Neural cell (in vitro differentiated cells): ENCODE measurements around the gene PRICKLE2. TPM values are rescaled to one million over a fixed set of nuclear protein-coding genes. Genes with fewer than 3 reads are reported as not detected.

ENCODE experiments used
- H2AFZ ChIP-seq: fragments of 200-600, 300-800 bp; sonication (generic), shearing (Covaris generic); 2 replicates; pipeline ENCODE4 v1.6.0; 2014; ENCODE audit warnings: low read depth, mild to moderate bottlenecking, antibody characterized with exemption, low read length, moderate library complexity
- H3F3A ChIP-seq: fragments of 200-600 bp; shearing (Covaris generic); 2 replicates; pipeline ENCODE4 v1.6.1; 2016; ENCODE audit warnings: mild to moderate bottlenecking, moderate library complexity, mixed read lengths, antibody characterized with exemption, low read length; ENCODE audit not compliant: insufficient read depth, poor library complexity, severe bottlenecking
- H3K27ac ChIP-seq: fragments of 200-600, 300-800 bp; sonication (generic), shearing (Covaris generic); 2 replicates; pipeline ENCODE4 v1.5.1; 2014; ENCODE audit warnings: mild to moderate bottlenecking, low read length, moderate library complexity
- H3K27me3 ChIP-seq: fragments of 300-800, 200-600 bp; sonication (generic), shearing (Covaris generic); 2 replicates; pipeline ENCODE4 v1.6.0; 2014; ENCODE audit warnings: mild to moderate bottlenecking, low read depth, low read length, moderate library complexity; ENCODE audit not compliant: insufficient read depth
- H3K36me3 ChIP-seq: fragments of 300-800, 200-600 bp; sonication (generic), shearing (Covaris generic); 2 replicates; pipeline ENCODE4 v1.5.1; 2014; ENCODE audit warnings: mild to moderate bottlenecking, antibody characterized with exemption, low read length, moderate library complexity; ENCODE audit not compliant: insufficient read depth
- H3K4me2 ChIP-seq: fragments of 300-800, 200-600 bp; sonication (generic), shearing (Covaris generic); 2 replicates; pipeline ENCODE4 v1.6.0; 2014; ENCODE audit warnings: mild to moderate bottlenecking, low read length
- H3K4me3 ChIP-seq: fragments of 300-800, 200-600 bp; sonication (generic), shearing (Covaris generic); 2 replicates; pipeline ENCODE4 v1.5.1; 2014; ENCODE audit warnings: mild to moderate bottlenecking, low read length, moderate library complexity
- H3K79me2 ChIP-seq: fragments of 200-600 bp; shearing (Covaris generic); replicated peaks from 2 replicates; pipeline ENCODE4 v1.6.0; 2014; ENCODE audit warnings: mild to moderate bottlenecking, low read length, moderate library complexity; ENCODE audit not compliant: insufficient read depth
- H3K9ac ChIP-seq: fragments of 300-800, 200-600 bp; sonication (generic), shearing (Covaris generic); 2 replicates; pipeline ENCODE4 v1.6.1; 2016; ENCODE audit warnings: mild to moderate bottlenecking, low read length, mixed read lengths
- H3K9me2 ChIP-seq: fragments of 200-600 bp; shearing (Covaris generic); 2 replicates; pipeline ENCODE4 v1.6.1; 2016; ENCODE audit warnings: mild to moderate bottlenecking, low read length, mixed read lengths; ENCODE audit not compliant: insufficient read depth
- H3K9me3 ChIP-seq: fragments of 200-600, 300-800 bp; sonication (generic), shearing (Covaris generic); 2 replicates; pipeline ENCODE4 v1.6.1; 2016; ENCODE audit warnings: mild to moderate bottlenecking, mixed run types, low read length, moderate library complexity, mixed read lengths
- H4K20me1 ChIP-seq: fragments of 200-600 bp; shearing (Covaris generic); 2 replicates; pipeline ENCODE4 v1.6.1; 2016; ENCODE audit warnings: mild to moderate bottlenecking, mixed run types; ENCODE audit not compliant: insufficient read depth
- EP300 ChIP-seq: fragments of 450-650 bp; conservative IDR thresholded peaks from 2 replicates; pipeline ENCODE4 v1.6.1; 2014; ENCODE audit warnings: antibody characterized with exemption, mild to moderate bottlenecking, moderate library complexity; ENCODE audit not compliant: poor library complexity, severe bottlenecking
- EZH2 ChIP-seq: fragments of 200-600, 300-800 bp; shearing (Covaris generic), sonication (generic); IDR thresholded peaks from 2 replicates; pipeline ENCODE4 v1.6.1; 2014; ENCODE audit warnings: antibody characterized with exemption, low read length, borderline replicate concordance, mild to moderate bottlenecking; ENCODE audit not compliant: insufficient read depth, poor library complexity, severe bottlenecking
- MXI1 ChIP-seq: fragments of 450-650 bp; conservative IDR thresholded peaks from 2 replicates; pipeline ENCODE4 v1.6.1; 2014; ENCODE audit warnings: antibody characterized with exemption, mild to moderate bottlenecking; ENCODE audit not compliant: poor library complexity, severe bottlenecking
- POLR2AphosphoS5 ChIP-seq: IDR thresholded peaks from 2 replicates; pipeline ENCODE4 v1.6.1; 2012
- RAD21 ChIP-seq: fragments of 450-650 bp; conservative IDR thresholded peaks from 2 replicates; pipeline ENCODE4 v1.6.1; 2014; ENCODE audit warnings: antibody characterized with exemption, mild to moderate bottlenecking, moderate library complexity
- SMC3 ChIP-seq: fragments of 450-650 bp; conservative IDR thresholded peaks from 2 replicates; pipeline ENCODE4 v1.6.1; 2014; ENCODE audit warnings: antibody characterized with exemption, mild to moderate bottlenecking, moderate library complexity; ENCODE audit not compliant: poor library complexity
- TAF1 ChIP-seq: IDR thresholded peaks from 2 replicates; pipeline ENCODE4 v1.6.1; 2012; ENCODE audit warnings: low read depth
- polyA plus RNA-seq: library from polyadenylated mRNA; depleted of rRNA; stranded (reverse); fragments of >200 nt; gene quantifications from 2 replicates; pipeline ENCODE4 v1.2.3, GENCODE V29; 2014
- TF ChIP-seq, protein P1 (sequence below): fragments of 450-650 bp; IDR thresholded peaks from 2 replicates; pipeline ENCODE4 v1.5.1; 2014; ENCODE audit warnings: antibody characterized with exemption, mild to moderate bottlenecking, moderate library complexity; ENCODE audit not compliant: poor library complexity, severe bottlenecking
- TF ChIP-seq, protein P2 (sequence below): IDR thresholded peaks from 2 replicates; pipeline ENCODE4 v1.6.1; 2012; ENCODE audit warnings: borderline replicate concordance

PRICKLE2 gene
- polyA plus RNA-seq, 1 donor from 2014 or later: 8.7 TPM

DNA sequence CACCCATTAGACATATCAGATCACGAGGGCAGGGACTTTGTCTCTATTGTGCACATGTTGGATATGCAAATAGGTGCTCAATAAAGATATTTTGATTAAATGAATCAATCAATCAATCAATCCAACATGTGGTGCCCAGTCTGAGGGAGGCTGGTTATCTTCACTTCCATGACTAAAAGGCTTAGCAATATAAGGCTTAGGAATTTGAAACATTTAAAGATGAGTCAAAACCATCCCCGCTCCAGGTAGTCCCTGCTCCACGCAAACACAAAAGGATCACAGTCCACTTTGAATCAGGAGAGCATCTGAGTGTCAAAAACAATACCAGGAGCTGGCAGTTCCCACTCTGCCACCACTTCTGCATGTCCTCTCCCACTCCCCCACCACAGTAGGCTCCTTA is 25.8 kb upstream of the PRICKLE2 start:
- Histone ChIP-seq H3K4me2 (no peak overlapping the region), H3K36me3 (no peaks in the 10 kb centered on the region), H3K4me3 (no peak overlapping the region), H3K27me3 (no peaks in the 10 kb centered on the region), H3K9ac (no peak overlapping the region), H4K20me1 (no peaks in the 10 kb centered on the region), H3F3A (no peaks in the 10 kb centered on the region), H2AFZ (no peak overlapping the region), H3K79me2 (no peaks in the 10 kb centered on the region), H3K9me3 (no peaks in the 10 kb centered on the region), H3K27ac (no peak overlapping the region), H3K9me2 (no peaks in the 10 kb centered on the region)
- TF ChIP-seq, protein P1, sequence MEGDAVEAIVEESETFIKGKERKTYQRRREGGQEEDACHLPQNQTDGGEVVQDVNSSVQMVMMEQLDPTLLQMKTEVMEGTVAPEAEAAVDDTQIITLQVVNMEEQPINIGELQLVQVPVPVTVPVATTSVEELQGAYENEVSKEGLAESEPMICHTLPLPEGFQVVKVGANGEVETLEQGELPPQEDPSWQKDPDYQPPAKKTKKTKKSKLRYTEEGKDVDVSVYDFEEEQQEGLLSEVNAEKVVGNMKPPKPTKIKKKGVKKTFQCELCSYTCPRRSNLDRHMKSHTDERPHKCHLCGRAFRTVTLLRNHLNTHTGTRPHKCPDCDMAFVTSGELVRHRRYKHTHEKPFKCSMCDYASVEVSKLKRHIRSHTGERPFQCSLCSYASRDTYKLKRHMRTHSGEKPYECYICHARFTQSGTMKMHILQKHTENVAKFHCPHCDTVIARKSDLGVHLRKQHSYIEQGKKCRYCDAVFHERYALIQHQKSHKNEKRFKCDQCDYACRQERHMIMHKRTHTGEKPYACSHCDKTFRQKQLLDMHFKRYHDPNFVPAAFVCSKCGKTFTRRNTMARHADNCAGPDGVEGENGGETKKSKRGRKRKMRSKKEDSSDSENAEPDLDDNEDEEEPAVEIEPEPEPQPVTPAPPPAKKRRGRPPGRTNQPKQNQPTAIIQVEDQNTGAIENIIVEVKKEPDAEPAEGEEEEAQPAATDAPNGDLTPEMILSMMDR: no peak
- TF ChIP-seq TAF1 (no peak), EP300 (no peak), SMC3 (no peak), RAD21 (no peak), POLR2AphosphoS5 (no peak), EZH2 (no peak), MXI1 (no peak)
- TF ChIP-seq, protein P2, sequence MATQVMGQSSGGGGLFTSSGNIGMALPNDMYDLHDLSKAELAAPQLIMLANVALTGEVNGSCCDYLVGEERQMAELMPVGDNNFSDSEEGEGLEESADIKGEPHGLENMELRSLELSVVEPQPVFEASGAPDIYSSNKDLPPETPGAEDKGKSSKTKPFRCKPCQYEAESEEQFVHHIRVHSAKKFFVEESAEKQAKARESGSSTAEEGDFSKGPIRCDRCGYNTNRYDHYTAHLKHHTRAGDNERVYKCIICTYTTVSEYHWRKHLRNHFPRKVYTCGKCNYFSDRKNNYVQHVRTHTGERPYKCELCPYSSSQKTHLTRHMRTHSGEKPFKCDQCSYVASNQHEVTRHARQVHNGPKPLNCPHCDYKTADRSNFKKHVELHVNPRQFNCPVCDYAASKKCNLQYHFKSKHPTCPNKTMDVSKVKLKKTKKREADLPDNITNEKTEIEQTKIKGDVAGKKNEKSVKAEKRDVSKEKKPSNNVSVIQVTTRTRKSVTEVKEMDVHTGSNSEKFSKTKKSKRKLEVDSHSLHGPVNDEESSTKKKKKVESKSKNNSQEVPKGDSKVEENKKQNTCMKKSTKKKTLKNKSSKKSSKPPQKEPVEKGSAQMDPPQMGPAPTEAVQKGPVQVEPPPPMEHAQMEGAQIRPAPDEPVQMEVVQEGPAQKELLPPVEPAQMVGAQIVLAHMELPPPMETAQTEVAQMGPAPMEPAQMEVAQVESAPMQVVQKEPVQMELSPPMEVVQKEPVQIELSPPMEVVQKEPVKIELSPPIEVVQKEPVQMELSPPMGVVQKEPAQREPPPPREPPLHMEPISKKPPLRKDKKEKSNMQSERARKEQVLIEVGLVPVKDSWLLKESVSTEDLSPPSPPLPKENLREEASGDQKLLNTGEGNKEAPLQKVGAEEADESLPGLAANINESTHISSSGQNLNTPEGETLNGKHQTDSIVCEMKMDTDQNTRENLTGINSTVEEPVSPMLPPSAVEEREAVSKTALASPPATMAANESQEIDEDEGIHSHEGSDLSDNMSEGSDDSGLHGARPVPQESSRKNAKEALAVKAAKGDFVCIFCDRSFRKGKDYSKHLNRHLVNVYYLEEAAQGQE: no peak

DNA sequence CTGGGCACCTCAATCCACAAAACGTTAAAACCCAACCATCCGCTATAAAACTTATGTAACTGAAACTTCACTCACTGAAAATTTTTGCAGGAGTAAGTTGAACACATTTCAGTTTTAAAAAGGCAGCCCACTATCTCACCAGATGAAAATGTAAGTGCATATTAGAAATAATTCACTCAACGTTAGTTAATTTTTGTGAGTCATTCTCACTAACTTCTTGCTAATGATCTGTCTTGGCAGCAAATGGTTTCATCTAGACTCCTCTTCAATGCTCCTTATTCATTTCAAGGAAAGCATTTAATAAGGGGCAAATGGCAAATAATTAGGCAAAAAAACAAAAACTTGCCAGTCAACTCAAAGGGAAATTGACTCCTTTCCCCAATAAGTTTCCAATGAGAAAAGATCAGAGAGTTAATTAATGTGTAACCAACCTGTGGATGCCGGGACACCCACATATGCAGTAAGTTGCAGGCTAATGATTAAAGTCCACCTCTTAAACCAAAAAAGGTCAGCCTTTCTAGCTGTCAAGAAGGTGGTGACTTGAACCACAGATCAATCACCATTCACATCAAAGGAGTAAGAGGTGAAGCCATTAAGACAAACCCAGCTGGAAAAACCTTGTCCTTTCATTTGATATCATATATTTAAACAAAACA is 22.9 kb upstream of the PRICKLE2 start:
- Histone ChIP-seq H3F3A (no peaks in the 10 kb centered on the region), H3K4me2 (no peak overlapping the region), H3K36me3 (no peaks in the 10 kb centered on the region), H3K9me2 (no peaks in the 10 kb centered on the region), H4K20me1 (no peaks in the 10 kb centered on the region), H3K4me3 (no peak overlapping the region), H2AFZ (no peak overlapping the region), H3K27me3 (no peaks in the 10 kb centered on the region), H3K79me2 (no peaks in the 10 kb centered on the region), H3K9ac (no peak overlapping the region), H3K27ac (no peak overlapping the region), H3K9me3 (no peaks in the 10 kb centered on the region)
- no peak for TF ChIP-seq EP300
